GM21825 (cell line): Measurements from ENCODE around the gene SPAG5.

Source experiments
- ATAC-seq: cut with Tn5 transposase; IDR thresholded peaks from one replicate; pipeline ENCODE4 v1.9.1; 2021; ENCODE audit warnings: mild to moderate bottlenecking, moderate library complexity; ENCODE audit not compliant: unreplicated experiment

Gene SPAG5

GRCh38 chr17:28547623-28548416, 51.0 kb downstream of the SPAG5 start:
- no peak for ATAC-seq

GRCh38 chr17:28547096-28547622, 51.7 kb downstream of the SPAG5 start:
- ATAC-seq = no peak

- ATAC-seq = no peak
Measured at GRCh38 chr17:28545787-28546415, 52.9 kb downstream of the SPAG5 start.

GRCh38 chr17:28545141-28545503, 53.7 kb downstream of the SPAG5 start:
- ATAC-seq = no peak

GRCh38 chr17:28544402-28545140, 54.3 kb downstream of the SPAG5 start:
- ATAC-seq = no peak

GRCh38 chr17:28541439-28541838, 57.4 kb downstream of the SPAG5 start:
- no peak for ATAC-seq

- no peak for ATAC-seq
Measured at GRCh38 chr17:28540231-28540630, 58.6 kb downstream of the SPAG5 start.

GRCh38 chr17:28538296-28538895, 60.4 kb downstream of the SPAG5 start:
- no peak for ATAC-seq

GRCh38 chr17:28537219-28537610, 61.6 kb downstream of the SPAG5 start:
- ATAC-seq = no peak

GRCh38 chr17:28536532-28537218, 62.1 kb downstream of the SPAG5 start:
- no peak for ATAC-seq

GRCh38 chr17:28534740-28535375, 64.0 kb downstream of the SPAG5 start:
- ATAC-seq = no peak

- ATAC-seq = no peak
Measured at GRCh38 chr17:28533091-28533807, 65.6 kb downstream of the SPAG5 start.

- no peak for ATAC-seq
Measured at GRCh38 chr17:28532050-28532960, 66.5 kb downstream of the SPAG5 start.

- no peak for ATAC-seq
Measured at GRCh38 chr17:28530926-28531325, 67.9 kb downstream of the SPAG5 start.

GRCh38 chr17:28530250-28530649, 68.6 kb downstream of the SPAG5 start:
- ATAC-seq = no peak

GRCh38 chr17:28529013-28529400, 69.8 kb downstream of the SPAG5 start:
- ATAC-seq = no peak

- ATAC-seq = no peak
Measured at GRCh38 chr17:28528327-28529012, 70.4 kb downstream of the SPAG5 start.

GRCh38 chr17:28527859-28528258, 71.0 kb downstream of the SPAG5 start:
- no peak for ATAC-seq
